WTC11 (cell line): ENCODE results near the gene LRRC49.

Source experiments
- RELA ChIP-seq: sonication (generic); formaldehyde crosslinking; IDR thresholded peaks from 2 replicates; pipeline ENCODE4 v1.8.1; 2022; ENCODE audit warnings: missing genetic modification reagents, mild to moderate bottlenecking, borderline replicate concordance
- TF ChIP-seq, protein P1 (sequence below): fragments of 200-600 bp; IDR thresholded peaks from 2 replicates; pipeline ENCODE4 v1.8.0; 2022; ENCODE audit warnings: antibody characterized with exemption
- TF ChIP-seq, protein P2 (sequence below): sonication (generic); formaldehyde crosslinking; IDR thresholded peaks from 2 replicates; pipeline ENCODE4 v1.8.1; 2023; ENCODE audit warnings: mild to moderate bottlenecking, missing genetic modification reagents, moderate library complexity
- TF ChIP-seq, protein P3 (sequence below): sonication (generic); formaldehyde crosslinking; IDR thresholded peaks from 2 replicates; pipeline ENCODE4 v1.8.1; 2022; ENCODE audit warnings: low read depth, missing genetic modification reagents, borderline replicate concordance

DNA sequence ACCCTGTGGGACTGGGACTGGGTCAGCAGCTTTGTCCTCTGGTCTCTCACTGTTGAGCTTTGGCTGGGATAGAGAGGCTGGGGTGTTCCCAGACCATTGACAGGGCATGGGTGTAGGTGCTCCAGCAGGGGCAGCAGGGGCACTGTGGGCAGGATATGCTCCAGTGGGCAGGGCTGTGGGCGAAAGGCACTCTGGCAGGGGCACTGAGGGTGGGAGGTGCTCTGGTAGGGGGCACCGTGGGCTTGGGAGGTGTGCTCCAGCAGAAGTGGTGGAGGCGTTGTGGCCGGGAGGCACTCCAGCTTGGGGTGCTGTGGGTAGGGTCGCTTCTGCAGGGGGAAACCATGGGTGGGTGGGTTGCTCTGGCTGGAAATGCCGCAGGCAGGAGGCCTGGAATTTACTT is 62.1 kb downstream of the LRRC49 start:
- TF ChIP-seq, protein P1, sequence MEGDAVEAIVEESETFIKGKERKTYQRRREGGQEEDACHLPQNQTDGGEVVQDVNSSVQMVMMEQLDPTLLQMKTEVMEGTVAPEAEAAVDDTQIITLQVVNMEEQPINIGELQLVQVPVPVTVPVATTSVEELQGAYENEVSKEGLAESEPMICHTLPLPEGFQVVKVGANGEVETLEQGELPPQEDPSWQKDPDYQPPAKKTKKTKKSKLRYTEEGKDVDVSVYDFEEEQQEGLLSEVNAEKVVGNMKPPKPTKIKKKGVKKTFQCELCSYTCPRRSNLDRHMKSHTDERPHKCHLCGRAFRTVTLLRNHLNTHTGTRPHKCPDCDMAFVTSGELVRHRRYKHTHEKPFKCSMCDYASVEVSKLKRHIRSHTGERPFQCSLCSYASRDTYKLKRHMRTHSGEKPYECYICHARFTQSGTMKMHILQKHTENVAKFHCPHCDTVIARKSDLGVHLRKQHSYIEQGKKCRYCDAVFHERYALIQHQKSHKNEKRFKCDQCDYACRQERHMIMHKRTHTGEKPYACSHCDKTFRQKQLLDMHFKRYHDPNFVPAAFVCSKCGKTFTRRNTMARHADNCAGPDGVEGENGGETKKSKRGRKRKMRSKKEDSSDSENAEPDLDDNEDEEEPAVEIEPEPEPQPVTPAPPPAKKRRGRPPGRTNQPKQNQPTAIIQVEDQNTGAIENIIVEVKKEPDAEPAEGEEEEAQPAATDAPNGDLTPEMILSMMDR = no peak
- TF ChIP-seq, protein P2, sequence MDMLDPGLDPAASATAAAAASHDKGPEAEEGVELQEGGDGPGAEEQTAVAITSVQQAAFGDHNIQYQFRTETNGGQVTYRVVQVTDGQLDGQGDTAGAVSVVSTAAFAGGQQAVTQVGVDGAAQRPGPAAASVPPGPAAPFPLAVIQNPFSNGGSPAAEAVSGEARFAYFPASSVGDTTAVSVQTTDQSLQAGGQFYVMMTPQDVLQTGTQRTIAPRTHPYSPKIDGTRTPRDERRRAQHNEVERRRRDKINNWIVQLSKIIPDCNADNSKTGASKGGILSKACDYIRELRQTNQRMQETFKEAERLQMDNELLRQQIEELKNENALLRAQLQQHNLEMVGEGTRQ (CRISPR knock-in tag) = no peak
- TF ChIP-seq RELA = no peak
- TF ChIP-seq, protein P3, sequence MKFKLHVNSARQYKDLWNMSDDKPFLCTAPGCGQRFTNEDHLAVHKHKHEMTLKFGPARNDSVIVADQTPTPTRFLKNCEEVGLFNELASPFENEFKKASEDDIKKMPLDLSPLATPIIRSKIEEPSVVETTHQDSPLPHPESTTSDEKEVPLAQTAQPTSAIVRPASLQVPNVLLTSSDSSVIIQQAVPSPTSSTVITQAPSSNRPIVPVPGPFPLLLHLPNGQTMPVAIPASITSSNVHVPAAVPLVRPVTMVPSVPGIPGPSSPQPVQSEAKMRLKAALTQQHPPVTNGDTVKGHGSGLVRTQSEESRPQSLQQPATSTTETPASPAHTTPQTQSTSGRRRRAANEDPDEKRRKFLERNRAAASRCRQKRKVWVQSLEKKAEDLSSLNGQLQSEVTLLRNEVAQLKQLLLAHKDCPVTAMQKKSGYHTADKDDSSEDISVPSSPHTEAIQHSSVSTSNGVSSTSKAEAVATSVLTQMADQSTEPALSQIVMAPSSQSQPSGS = no peak
